Retinal pigment epithelial cell (primary cell): ENCODE measurements around the gene APOBR.
"Not testable (repeated sequence)": the region's sequence is repeated elsewhere in the genome, so short reads cannot be mapped to it uniquely, and the experiment has no call there.

Experiments
- DNase-seq: peaks from one replicate; pipeline ENCODE4 v3.0.0-alpha.2; 2010; ENCODE audit warnings: low read depth
- H3K4me3 ChIP-seq: 2 replicates; pipeline ENCODE4 v1.5.1; 2011; ENCODE audit warnings: mild to moderate bottlenecking, low read length, control low read depth, moderate library complexity
- TF ChIP-seq, protein P1 (sequence below): conservative IDR thresholded peaks from 2 replicates; pipeline ENCODE4 v1.5.1; 2011; ENCODE audit warnings: low read depth, low read length, control low read depth, inconsistent platforms

Gene APOBR

DNA sequence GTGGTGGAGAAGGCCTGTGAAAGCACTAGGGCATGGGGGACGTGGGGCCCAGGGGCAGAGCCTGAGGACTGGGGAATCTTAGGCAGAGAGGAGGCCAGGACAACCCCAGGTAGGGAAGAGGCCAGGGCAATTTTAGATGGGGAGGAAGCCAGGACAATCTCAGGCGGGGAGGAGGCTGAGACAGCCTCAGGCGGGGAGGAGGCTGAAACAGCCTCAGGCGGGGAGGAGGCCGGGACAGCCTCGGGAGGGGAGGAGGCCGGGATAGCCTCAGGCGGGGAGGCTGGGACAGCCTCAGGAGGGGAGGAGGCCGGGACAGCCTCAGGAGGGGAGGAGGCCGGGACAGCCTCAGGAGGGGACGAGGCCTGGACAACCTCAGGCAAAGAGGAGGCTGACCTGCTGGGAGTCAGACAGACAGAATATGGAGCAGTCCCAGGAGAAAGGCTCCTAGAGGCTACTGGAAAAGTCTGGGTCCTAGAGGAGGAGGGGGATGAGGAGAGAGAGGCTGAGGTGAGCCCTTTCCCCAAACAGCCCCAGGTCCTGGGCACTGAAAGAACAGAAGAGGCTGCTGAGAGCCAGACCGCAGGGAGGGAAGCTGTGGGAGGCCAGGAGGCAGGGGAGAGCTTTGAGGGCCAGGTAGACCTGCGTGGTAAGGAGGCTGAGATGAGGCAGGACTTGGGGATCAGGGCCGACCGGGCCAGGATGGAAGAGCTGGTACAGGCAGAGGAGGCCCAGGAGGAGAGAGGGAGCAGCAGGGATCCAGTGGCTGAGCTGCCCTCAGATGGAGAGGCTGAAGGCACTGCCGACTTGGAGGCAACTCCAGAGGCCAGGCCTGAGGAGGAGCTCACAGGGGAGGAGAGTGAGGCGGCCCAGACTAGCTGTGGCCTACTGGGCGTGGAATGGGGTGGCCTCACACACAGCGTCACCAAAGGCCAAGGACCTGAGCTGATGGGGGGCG, 1.6 kb downstream of the APOBR start:
- H3K4me3 ChIP-seq = no peak overlapping the region
- TF ChIP-seq, protein P1, sequence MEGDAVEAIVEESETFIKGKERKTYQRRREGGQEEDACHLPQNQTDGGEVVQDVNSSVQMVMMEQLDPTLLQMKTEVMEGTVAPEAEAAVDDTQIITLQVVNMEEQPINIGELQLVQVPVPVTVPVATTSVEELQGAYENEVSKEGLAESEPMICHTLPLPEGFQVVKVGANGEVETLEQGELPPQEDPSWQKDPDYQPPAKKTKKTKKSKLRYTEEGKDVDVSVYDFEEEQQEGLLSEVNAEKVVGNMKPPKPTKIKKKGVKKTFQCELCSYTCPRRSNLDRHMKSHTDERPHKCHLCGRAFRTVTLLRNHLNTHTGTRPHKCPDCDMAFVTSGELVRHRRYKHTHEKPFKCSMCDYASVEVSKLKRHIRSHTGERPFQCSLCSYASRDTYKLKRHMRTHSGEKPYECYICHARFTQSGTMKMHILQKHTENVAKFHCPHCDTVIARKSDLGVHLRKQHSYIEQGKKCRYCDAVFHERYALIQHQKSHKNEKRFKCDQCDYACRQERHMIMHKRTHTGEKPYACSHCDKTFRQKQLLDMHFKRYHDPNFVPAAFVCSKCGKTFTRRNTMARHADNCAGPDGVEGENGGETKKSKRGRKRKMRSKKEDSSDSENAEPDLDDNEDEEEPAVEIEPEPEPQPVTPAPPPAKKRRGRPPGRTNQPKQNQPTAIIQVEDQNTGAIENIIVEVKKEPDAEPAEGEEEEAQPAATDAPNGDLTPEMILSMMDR = no peak
- DNase-seq = no peak

DNA sequence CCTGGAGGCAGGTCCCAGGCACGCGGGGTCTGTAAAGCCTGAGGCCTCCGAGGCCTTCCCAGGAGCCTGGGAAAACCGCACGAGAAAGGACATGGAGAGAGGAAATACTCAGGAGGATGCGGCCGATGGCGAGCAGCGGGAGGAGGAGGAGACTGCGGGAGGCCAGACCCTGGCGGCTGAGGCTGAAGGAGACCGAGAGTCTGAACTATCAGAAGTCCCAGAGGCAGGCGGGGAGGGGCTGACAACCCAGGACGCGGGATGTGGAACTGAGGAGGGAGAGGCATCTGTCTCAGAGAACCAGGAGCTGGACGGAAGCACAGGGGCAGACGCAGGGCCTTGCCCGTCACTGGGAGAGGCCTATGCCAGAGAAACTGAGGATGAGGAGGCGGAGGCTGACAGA, 2.4 kb downstream of the APOBR start:
- TF ChIP-seq, protein P1 = no peak

DNA sequence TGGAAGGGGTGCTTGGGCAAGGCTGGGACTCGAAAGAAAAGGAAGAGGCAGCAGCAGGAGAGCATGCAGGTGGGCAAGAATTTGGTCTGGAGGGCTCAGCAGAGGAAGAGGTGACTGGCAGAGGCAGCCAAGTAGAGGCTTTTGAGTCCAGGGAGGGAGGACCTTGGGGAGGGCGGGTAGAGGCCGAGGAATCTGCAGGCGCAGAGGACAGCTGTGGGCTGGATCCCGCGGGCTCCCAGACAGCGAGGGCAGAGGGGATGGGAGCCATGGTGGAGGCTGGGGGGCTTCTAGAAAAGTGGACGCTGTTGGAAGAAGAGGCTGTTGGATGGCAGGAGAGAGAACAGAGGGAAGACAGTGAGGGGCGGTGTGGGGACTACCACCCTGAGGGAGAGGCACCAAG, 2.9 kb downstream of the APOBR start:
- no peak for DNase-seq
- TF ChIP-seq, protein P1 = no peak
- no peak overlapping the region for H3K4me3 ChIP-seq

More for the DNA sequence above, 2.4 kb downstream of the APOBR start:
- DNase-seq = no peak
- H3K4me3 ChIP-seq = no peak overlapping the region

GRCh38 chr16:28497861-28498599, 3.6 kb downstream of the APOBR start:
- TF ChIP-seq, protein P1 = no peak
- DNase-seq = no peak
- no peak overlapping the region for H3K4me3 ChIP-seq

DNA sequence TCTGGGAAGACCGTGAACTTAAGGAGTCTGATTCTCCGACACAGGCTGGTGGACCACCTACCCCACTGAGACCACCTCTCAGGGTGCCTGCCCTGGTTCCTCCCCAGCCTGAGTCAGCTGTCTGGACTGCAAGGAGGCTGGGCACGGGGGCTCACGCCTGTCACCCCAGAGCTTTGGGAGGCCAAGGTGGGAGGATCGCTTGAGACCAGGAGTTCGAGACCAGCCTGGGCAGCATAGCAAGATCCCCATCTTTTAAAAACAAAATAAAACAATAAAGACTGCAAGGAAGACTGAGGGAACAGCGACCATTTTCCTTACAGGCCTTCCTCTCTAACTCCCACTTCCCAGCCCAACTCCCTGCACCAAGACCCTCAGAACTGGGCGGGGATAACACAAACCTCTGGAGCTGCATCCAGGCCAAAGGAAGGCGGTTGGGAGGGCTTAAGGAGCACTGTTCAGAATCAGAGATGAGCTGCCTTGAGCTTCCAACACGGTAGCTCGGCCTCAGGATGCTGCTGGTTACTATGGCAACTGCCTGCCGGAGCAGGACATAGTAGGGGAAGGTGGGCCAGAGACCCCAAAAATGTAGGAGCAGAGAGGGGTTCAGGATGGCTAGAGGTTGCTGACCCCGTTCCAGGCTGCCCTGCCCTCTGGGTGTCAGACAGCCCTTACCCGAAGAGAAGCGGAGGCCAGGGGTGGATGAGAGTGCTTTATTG, 4.4 kb downstream of the APOBR start:
- no peak for DNase-seq
- H3K4me3 ChIP-seq = no peak overlapping the region
- TF ChIP-seq, protein P1 = no peak

GRCh38 chr16:28499854-28500253, 5.4 kb downstream of the APOBR start:
- DNase-seq = no peak
- TF ChIP-seq, protein P1 = no peak

DNA sequence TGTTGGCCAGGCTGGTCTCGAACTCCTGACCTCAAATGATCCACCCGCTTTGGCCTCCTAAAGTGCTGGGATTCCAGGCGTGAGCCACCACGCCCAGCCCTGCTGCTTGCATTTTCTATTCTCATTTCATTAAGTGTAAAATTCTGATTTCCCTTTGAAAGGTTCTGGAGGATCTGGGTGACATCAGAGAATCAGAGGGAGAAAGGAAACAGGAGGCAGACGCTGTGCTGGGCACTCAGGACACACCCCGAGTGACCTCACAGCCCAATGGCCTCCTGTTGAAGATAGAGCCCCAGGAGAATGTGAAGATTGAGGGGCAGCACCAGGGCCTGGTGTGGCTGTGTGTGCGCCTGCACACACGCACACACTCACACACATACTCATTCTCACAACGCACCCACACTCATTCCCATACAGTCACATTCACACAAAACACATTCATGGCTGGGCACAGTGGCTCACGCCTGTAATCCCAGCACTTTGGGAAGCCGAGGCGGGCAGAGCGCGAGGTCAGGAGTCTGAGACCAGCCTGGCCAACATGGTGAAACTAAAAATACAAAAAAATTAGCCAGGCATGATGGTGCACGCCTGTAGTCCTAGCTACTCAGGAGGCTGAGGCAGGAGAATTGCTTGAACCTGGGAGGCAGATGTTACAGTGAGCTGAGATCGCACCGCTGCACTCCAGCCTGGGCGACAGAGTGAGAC, 6.2 kb downstream of the APOBR start:
- not testable (repeated sequence) for DNase-seq, H3K4me3 ChIP-seq

More at GRCh38 chr16:28499854-28500253, 5.4 kb downstream of the APOBR start:
- H3K4me3 ChIP-seq = no peak overlapping the region
